GM23338 (cell line): Measurements from ENCODE around the gene FNDC3A. TPM values are rescaled to one million over a fixed set of nuclear protein-coding genes. Genes with fewer than 3 reads are reported as not detected.

Experiments used
- ATAC-seq: fragments of 200-7000 bp; cut with Tn5 transposase; 3 replicates; pipeline ENCODE4 v1.9.1; 2020
- DNase-seq: peaks from one replicate; pipeline ENCODE4 v3.0.0-alpha.2; 2015; ENCODE audit warnings: low spot score
- H2AFZ ChIP-seq: fragments of 200-600 bp; sonication (generic); 2 replicates; pipeline ENCODE4 v1.8.0; 2016; ENCODE audit warnings: antibody characterized with exemption, mild to moderate bottlenecking, moderate library complexity
- H3F3A ChIP-seq: fragments of 200-600 bp; sonication (generic); replicated peaks from 2 replicates; pipeline ENCODE4 v1.8.0; 2017; ENCODE audit warnings: antibody characterized with exemption, mixed run types, low read depth
- H3K27ac ChIP-seq: fragments of 200-600 bp; sonication (generic); 2 replicates; pipeline ENCODE4 v1.6.1; 2016; ENCODE audit warnings: low read depth
- H3K27me3 ChIP-seq: fragments of 200-600 bp; sonication (generic); 2 replicates; pipeline ENCODE4 v1.8.0; 2016; ENCODE audit warnings: mild to moderate bottlenecking, mixed run types, moderate library complexity; ENCODE audit not compliant: insufficient read depth
- H3K36me3 ChIP-seq: fragments of 200-600 bp; sonication (generic); 2 replicates; pipeline ENCODE4 v1.8.0; 2016; ENCODE audit warnings: mild to moderate bottlenecking; ENCODE audit not compliant: insufficient read depth
- H3K4me1 ChIP-seq: fragments of 200-600 bp; sonication (generic); 2 replicates; pipeline ENCODE4 v1.8.0; 2016; ENCODE audit warnings: mild to moderate bottlenecking, moderate library complexity; ENCODE audit not compliant: insufficient read depth
- H3K4me2 ChIP-seq: fragments of 200-600 bp; sonication (generic); 2 replicates; pipeline ENCODE4 v1.7.1; 2017; ENCODE audit warnings: mixed run types
- H3K4me3 ChIP-seq: fragments of 200-600 bp; sonication (generic); 2 replicates; pipeline ENCODE4 v1.6.1; 2016; ENCODE audit warnings: mixed run types
- H3K79me2 ChIP-seq: fragments of 200-600 bp; sonication (generic); replicated peaks from 2 replicates; pipeline ENCODE4 v1.8.0; 2017; ENCODE audit warnings: mild to moderate bottlenecking; ENCODE audit not compliant: insufficient read depth
- H3K9me2 ChIP-seq: fragments of 200-600 bp; sonication (generic); 2 replicates; pipeline ENCODE4 v1.8.0; 2017; ENCODE audit not compliant: insufficient read depth
- H4K20me1 ChIP-seq: fragments of 200-600 bp; sonication (generic); replicated peaks from 2 replicates; pipeline ENCODE4 v1.8.0; 2017; ENCODE audit warnings: mild to moderate bottlenecking; ENCODE audit not compliant: insufficient read depth
- H3K27ac Mint-ChIP-seq: 2 replicates; pipeline ENCODE4 v1.8.0; 2020; ENCODE audit warnings: inconsistent platforms, mild to moderate bottlenecking, moderate library complexity, mixed read lengths
- H3K27me3 Mint-ChIP-seq: 3 replicates; pipeline ENCODE4 v1.8.0; 2022; ENCODE audit warnings: low read depth, mild to moderate bottlenecking, moderate library complexity, mixed read lengths, inconsistent platforms; ENCODE audit not compliant: insufficient read depth, poor library complexity
- H3K36me3 Mint-ChIP-seq: 3 replicates; pipeline ENCODE4 v1.8.0; 2021; ENCODE audit warnings: low read depth, mild to moderate bottlenecking, inconsistent platforms, moderate library complexity, mixed read lengths
- H3K4me1 Mint-ChIP-seq: 3 replicates; pipeline ENCODE4 v1.8.0; 2020; ENCODE audit warnings: mild to moderate bottlenecking, inconsistent platforms, mixed read lengths
- H3K4me3 Mint-ChIP-seq: 3 replicates; pipeline ENCODE4 v1.8.0; 2021; ENCODE audit warnings: moderate library complexity, mild to moderate bottlenecking, inconsistent platforms, mixed read lengths
- H3K9me3 Mint-ChIP-seq: 3 replicates; pipeline ENCODE4 v1.8.0; 2020; ENCODE audit warnings: moderate library complexity, mild to moderate bottlenecking, inconsistent platforms, mixed read lengths
- CTCF ChIP-seq, 2 experiments: fragments of 200-600 bp in 1 of 2; sonication (generic) in 1 of 2; conservative IDR thresholded peaks; 2 replicates each; pipeline versions ENCODE4 v1.5.1 to v1.6.1; 2016 to 2017; ENCODE audit warnings: antibody characterized with exemption in 2 of 2, low read depth in 2 of 2, mild to moderate bottlenecking in 2 of 2, moderate library complexity in 1 of 2
- ETS1 ChIP-seq: IDR thresholded peaks from 2 replicates; pipeline ENCODE4 v1.6.1; 2016; ENCODE audit warnings: antibody characterized with exemption
- EZH2 ChIP-seq: fragments of 200-600 bp; sonication (generic); IDR thresholded peaks from one replicate; pipeline ENCODE4 v1.8.0; 2017; ENCODE audit warnings: antibody characterized with exemption, mild to moderate bottlenecking, low read depth; ENCODE audit not compliant: unreplicated experiment
- EZH2phosphoT487 ChIP-seq: fragments of 200-600 bp; sonication (generic); IDR thresholded peaks from one replicate; pipeline ENCODE4 v1.8.1; 2018; ENCODE audit warnings: antibody characterized with exemption; ENCODE audit not compliant: unreplicated experiment
- JUNB ChIP-seq: IDR thresholded peaks from one replicate; pipeline ENCODE4 v1.6.1; 2016; ENCODE audit warnings: antibody characterized with exemption; ENCODE audit not compliant: unreplicated experiment
- NANOG ChIP-seq: IDR thresholded peaks from 2 replicates; pipeline ENCODE4 v1.6.1; 2016; ENCODE audit warnings: antibody characterized with exemption, borderline replicate concordance
- REST ChIP-seq: IDR thresholded peaks from one replicate; pipeline ENCODE4 v1.6.1; 2018; ENCODE audit warnings: antibody characterized with exemption; ENCODE audit not compliant: unreplicated experiment
- STAT1 ChIP-seq: IDR thresholded peaks from one replicate; pipeline ENCODE4 v1.6.1; 2016; ENCODE audit warnings: antibody characterized with exemption; ENCODE audit not compliant: unreplicated experiment
- ZNF114 ChIP-seq: fragments of 250-450 bp; sonication (Bioruptor Pico); IDR thresholded peaks from 2 replicates; pipeline ENCODE4 v1.5.0; 2020; ENCODE audit warnings: mild to moderate bottlenecking, moderate library complexity
- polyA plus RNA-seq: library from polyadenylated mRNA; unstranded; fragments of >200 nt; fragmentation: Nextera tagmentation; extraction: Ambion mirVana; gene quantifications from 2 replicates; pipeline ENCODE4 v1.2.1, GENCODE V29; 2016
- total RNA-seq: library from RNA; depleted of rRNA; stranded (reverse); fragments of >200 nt; shearing (Covaris generic); gene quantifications from 2 replicates; pipeline ENCODE4 v1.2.3, GENCODE V29; 2014

FNDC3A gene
- total and polyA plus RNA-seq, 2 experiments from 2014 or later, result 10.3 to 31.1 TPM

GRCh38 chr13:49063497-49063896 lies 87.8 kb downstream of the FNDC3A start (continued):
- TF ChIP-seq REST (no peak), ZNF114 (no peak), CTCF (conservative IDR thresholded peaks at IDR 0.05; ENCODE audit: low read depth in 2 of 2) (no peak), EZH2phosphoT487 (no peak), EZH2 (no peak), JUNB (no peak), STAT1 (no peak)

- H2AFZ ChIP-seq, result no peak overlapping the region
- Mint-ChIP-seq H3K27ac (no peak overlapping the region), H3K27me3 (no peaks in the 10 kb centered on the region), H3K4me3 (no peak overlapping the region), H3K4me1 (peaks cover 5% of the 10 kb centered on the region; the same call in 2 of the 3 replicates), H3K9me3 (no peaks in the 10 kb centered on the region), H3K36me3 (peaks cover 8% of the 10 kb centered on the region; the same call in 1 of the 3 replicates)
- no peaks in the 10 kb centered on the region for H3K4me1 ChIP-seq
- no peak overlapping the region for H3K4me2 ChIP-seq
- no peaks in the 10 kb centered on the region for H3K9me2 ChIP-seq
- DNase-seq, result no peak
- no peaks in the 10 kb centered on the region for H3K27me3 ChIP-seq
- H3K36me3 ChIP-seq, result no peaks in the 10 kb centered on the region
- no peak for ATAC-seq
- no peaks in the 10 kb centered on the region for H3K79me2 ChIP-seq
- no peaks in the 10 kb centered on the region; the same call in 1 of the 2 replicates for H4K20me1 ChIP-seq
- no peak overlapping the region for H3K27ac ChIP-seq
- no peak overlapping the region for H3K4me3 ChIP-seq
- TF ChIP-seq NANOG, result no peak
- no peak for TF ChIP-seq ETS1
- H3F3A ChIP-seq, result no peaks in the 10 kb centered on the region
These were observed 88.8 kb downstream of the FNDC3A start for GRCh38 chr13:49064476-49064875.
